T-helper 9 cell (primary cell): Measurements from ENCODE around the gene HSD17B8.
A peak's percentile ranks its signal among the peaks of the same experiment; 100 is the strongest.

Source experiments
- DNase-seq: peaks from one replicate; pipeline ENCODE4 v3.0.0-alpha.2; 2020

HSD17B8 gene

DNA sequence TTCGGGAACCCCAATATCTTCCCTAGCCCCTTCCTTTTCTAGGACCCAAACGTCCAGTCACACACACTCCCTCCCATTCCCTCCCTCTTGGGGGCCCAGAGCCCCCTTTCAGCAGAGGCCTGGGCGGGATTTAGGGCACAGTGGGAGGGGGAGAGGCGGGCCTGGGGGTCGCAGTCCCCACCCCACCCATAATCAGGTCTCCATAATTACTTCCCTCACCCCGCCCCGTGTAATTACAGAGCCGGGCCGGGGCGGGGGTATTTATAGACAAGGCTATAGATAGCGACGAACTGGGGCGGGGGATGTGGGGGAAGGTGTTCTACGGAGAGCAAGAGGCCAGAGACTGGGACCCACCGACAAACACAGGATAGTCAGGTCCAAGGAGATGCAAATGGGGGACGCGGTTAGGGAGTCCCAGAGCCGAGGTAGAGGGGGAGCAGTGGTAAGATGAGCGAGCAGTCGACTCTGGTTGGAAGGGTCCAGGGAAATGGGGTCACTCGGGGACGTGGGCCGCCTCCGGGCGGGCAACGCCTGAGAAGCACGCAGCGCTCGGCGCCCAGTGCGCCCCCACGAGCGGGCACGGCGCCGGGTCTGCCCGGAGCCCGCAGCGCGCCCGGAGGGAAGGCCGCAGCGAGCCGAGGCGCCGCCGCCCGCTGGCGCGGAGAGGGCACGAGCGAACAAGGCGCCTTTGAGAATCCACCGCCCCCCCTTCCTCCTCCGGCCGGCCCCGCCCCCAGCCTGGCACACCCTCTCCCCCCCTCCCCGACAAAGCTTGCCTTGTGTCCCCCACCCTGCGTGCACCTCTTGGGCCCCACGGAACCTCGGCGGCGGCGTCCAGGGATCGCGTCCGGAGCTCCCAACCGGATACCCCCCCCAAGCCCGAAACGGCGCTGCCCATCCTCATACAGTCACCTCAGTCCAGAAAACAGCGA is 11.5 kb upstream of the HSD17B8 start:
- DNase-seq, result no peak

DNA sequence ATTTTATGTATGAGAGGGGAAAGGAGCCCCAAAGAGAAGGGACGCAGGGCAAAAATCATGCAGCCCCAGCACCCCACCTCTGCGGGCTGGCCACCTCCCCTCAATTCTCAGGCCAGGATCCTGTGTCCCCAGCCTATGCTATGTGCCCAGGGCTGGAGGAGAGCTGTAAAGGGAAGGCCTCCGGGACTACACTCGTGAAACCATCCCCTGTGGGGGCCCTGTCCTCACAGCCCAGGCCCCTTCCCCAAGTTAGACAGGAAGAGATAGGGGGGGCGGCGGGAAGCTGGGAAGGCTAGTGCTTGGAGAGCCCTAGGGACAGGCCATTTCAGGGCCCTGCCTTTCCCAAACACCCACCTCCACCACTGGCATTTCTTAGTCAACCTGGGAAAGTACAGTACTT is 10.8 kb upstream of the HSD17B8 start:
- no peak for DNase-seq

DNA sequence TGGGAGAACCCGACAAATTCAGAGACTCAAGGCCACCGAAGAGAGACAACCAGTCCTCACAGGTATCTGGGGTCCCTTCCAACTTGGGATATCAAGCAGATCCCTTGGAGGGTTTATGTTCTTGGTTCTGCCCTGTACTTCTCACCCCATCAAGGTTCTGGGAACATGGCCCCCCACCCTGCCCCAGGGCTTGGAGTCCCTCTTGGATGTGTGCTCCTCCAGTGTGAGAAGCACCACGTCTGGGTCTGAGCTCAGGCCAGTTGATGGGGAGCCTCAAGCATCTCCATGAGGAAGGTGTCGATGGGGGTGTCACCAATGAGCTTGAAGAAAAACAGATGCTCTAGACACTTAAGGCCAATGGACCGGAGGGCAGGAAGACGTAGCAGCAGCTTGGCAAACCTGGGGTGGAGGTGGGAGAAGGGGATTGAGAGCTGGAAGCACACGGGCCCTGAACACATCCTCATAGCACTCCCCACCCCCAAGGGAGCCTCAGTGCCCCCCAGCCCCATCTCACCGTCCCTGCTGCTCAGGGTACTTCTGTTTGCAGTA is 9.9 kb upstream of the HSD17B8 start:
- no peak for DNase-seq

- no peak for DNase-seq
Observed at GRCh38 chr6:33195304-33196165, 8.9 kb upstream of the HSD17B8 start.

GRCh38 chr6:33197431-33198048 is 6.9 kb upstream of the HSD17B8 start:
- DNase-seq, result no peak

DNA sequence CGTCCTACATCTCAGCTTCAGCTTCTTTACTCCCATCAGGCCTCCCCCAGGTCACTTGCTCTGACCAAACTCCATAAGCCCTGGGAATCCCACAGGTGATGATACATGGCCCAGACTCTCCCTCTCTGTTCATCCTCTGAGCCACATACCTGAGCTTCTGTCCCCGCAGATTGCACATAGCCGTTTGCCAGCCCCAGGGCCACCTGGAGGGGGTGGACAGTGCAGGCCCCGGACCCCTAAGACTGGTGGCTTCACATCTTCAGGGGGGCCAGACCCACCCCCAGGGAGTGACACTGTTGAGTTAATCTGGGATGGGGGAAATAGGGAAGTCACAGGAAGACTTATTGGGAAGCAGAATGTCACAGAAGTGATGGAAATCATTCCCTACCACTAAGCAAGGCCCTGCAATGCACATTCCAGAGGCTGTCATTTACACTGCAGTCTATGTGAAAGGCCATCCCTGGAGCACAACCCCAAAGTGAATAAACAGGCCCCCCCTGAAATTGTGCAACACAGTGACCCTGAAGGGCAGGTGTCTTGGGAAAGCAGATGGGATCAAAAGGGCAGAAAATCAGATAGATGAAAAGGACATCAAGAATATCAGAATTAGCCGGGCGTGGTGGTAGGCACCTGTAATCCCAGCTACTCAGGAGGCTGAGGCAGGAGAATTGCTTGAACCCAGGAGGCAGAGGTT is 6.1 kb upstream of the HSD17B8 start:
- DNase-seq, result no peak

GRCh38 chr6:33198853-33199436 is 5.5 kb upstream of the HSD17B8 start:
- no peak for DNase-seq

- peak; percentile 69 for DNase-seq
Observed at GRCh38 chr6:33199687-33200218, 4.7 kb upstream of the HSD17B8 start.

DNA sequence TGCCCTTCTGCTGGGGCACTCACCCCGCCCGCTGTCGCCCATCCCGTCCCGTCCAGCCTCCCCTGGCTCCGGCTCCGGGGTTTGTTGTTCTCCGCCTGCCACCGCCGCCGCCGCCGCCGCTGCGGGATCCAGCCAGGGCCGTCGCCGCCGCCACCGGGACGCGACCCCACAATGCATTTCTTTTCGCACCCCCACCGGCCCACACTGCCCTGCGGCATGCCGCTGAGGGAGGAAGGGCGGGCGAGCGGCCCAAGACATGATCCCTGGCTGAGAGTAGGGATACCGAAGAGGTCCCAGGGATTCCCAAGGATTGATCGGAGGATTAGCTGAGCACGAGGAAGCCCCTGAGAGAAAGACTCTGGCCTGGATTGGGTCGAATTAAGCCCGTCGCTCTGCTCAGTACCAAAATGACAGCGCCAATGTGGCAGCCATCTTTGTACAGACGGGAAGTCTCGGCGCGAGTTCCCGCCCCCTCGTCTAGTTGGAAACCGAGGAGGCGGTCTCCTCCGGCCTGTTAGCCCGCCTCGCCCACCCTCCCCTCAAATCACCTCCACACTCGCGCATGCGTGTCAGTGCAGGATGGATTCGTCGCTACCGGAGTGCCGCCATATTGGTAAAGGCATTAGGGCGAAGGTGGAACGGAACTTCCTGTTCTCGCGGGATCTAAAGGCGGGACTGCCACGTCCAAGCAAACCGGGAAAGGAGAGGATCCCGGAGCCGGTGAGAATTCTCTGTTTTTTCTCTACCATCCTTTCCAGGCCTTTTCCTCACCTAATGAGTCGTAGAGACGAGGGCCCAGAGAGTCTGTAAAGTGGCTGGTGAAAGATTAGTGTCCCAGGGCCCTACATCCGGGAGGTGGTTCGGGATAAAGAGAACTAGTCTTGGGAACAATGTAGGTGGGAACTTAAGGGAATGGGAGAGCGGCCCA is 4.0 kb upstream of the HSD17B8 start, which contains the start of the genes RXRB and SLC39A7:
Gene RXRB (minus strand): TSS at position 447 of the 928 bp plus-strand sequence. CDS start 189 bp downstream, at position 258.
Gene SLC39A7 (plus strand): TSS at position 649 of the 928 bp plus-strand sequence. CDS start 379 bp downstream, outside the sequence.
- peak; percentile 98 for DNase-seq

DNA sequence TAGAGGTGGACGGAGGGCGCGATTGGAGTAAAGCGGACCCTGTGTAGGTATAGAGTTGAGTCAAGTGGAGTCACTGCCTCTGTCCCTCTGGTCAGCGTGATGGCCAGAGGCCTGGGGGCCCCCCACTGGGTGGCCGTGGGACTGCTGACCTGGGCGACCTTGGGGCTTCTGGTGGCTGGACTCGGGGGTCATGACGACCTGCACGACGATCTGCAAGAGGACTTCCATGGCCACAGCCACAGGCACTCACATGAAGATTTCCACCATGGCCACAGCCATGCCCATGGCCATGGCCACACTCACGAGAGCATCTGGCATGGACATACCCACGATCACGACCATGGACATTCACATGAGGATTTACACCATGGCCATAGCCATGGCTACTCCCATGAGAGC is 3.3 kb upstream of the HSD17B8 start:
- no peak for DNase-seq

- no peak for DNase-seq
Observed at GRCh38 chr6:33201935-33202334, 2.5 kb upstream of the HSD17B8 start.

DNA sequence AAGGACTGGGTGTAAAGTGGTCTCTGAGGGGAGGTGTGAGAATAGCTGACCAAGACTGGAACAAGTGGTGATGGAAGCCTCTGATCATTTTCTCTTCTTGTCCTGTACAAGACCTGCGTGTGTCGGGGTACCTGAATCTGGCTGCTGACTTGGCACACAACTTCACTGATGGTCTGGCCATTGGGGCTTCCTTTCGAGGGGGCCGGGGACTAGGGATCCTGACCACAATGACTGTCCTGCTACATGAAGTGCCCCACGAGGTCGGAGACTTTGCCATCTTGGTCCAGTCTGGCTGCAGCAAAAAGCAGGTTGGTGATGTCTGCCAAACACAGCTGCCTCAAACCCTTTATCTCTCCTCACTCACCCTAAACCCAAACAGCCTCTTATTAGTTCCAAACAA is 1.7 kb upstream of the HSD17B8 start:
- DNase-seq, result no peak

DNA sequence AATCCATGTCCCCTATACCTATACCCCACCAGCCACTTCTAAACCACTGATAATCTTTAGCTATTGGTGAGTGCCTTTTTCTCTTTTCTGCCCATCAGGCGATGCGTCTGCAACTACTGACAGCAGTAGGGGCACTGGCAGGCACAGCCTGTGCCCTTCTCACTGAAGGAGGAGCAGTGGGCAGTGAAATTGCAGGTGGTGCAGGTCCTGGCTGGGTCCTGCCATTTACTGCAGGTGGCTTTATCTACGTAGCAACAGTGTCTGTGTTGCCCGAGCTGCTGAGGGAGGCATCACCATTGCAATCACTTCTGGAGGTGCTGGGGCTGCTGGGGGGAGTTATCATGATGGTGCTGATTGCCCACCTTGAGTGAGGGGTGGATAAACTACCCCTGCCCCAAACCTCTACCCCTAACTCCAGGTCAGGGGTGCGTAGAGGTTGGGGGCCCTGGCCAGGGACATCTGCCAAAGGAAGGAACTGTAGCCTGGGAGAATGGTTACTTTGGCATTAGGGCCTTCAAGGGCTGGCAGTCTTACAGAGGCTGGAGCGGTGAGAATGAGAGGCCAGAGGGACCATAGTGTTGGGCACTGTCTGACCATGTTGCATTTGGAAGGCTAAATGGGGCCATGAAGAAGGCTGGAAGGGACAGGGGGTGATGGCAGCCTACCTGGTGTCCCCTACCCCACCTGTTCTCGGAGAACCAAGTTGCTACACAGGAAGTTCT is 851 bp upstream of the HSD17B8 start:
- DNase-seq, result no peak

GRCh38 chr6:33204165-33204414 is 365 bp upstream of the HSD17B8 start:
- DNase-seq, result no peak

- no peak for DNase-seq
Observed at GRCh38 chr6:33205191-33206026, 954 bp downstream of the HSD17B8 start.

GRCh38 chr6:33206027-33206863 is 1.8 kb downstream of the HSD17B8 start:
- no peak for DNase-seq

GRCh38 chr6:33206864-33207551 is 2.6 kb downstream of the HSD17B8 start:
- DNase-seq, result no peak
